ENCODE data around the gene MAP3K20. TPM values are rescaled to one million over a fixed set of nuclear protein-coding genes. Genes with fewer than 3 reads are reported as not detected.
"Not testable (repeated sequence)": the region's sequence is repeated elsewhere in the genome, so short reads cannot be mapped to it uniquely, and the experiment has no call there.

Gene MAP3K20
- total and polyA plus RNA-seq, 7 experiments from 2014 or later: 0.18 to 17.0 (median 1.5) TPM; not detected in 1

DNA sequence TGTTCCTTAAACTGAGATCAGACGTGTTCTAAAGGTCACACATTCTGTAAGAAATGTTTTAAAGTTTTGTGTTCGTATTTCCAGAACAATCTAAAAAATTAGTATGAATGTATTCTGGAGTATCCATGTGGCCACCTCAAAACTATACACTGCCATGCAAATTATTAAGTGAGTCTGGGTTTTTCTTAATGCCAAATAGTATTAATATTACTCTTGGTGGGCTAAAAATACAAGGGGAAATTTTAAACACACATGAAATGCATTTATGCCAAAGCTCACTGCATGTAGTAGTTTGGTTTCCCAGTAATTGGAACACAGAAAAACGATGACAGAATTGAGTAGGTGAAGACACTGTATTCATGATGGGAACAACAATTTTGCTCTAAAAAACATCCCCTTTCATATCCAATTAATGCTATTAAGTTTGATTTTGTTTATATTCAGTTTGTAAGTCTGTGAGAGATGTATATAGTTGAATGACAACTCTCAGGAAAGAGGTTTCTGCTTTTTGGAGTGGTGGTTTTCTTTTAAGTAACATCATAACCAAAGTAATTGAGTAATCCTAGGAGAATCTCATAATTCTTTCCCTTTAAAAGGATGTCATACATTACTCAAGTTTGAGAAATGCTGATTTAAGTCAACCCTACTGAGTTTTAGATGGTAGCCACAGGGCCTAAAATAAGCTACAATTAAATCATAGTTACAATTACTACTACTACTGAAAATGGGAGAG is 203.3 kb downstream of the MAP3K20 start:
- H3K4me3 ChIP-seq (ENCODE audit: low read length): no peak overlapping the region
- Mint-ChIP-seq H3K27me3 (peaks cover 0 to 12% (median 10%) of the 10 kb centered on the region in 5 donors), H3K4me3 (no peak overlapping the region), H3K27ac (no peak overlapping the region), H3K9me3 (peaks cover 0 to 5% (median 2%) of the 10 kb centered on the region in 11 donors), H3K4me1 (no peaks in the 10 kb centered on the region), H3K36me3 (peaks cover 0 to 6% (median 0%) of the 10 kb centered on the region in 5 donors)
- intact Hi-C loops (cut with micrococcal nuclease): no loop called here
- ChIA-PET POLR2A (no interaction called here), CTCF (no interaction called here)
- no peaks in the 10 kb centered on the region for H3K27me3 ChIP-seq (ENCODE audit: control insufficient read depth in 2 of 2, insufficient read depth in 2 of 2, low read length in 2 of 2)
- H3K9me3 ChIP-seq (ENCODE audit: control insufficient read depth in 2 of 3, low read length in 3 of 3): no peaks in the 10 kb centered on the region
- no peaks in the 10 kb centered on the region for H3K36me3 ChIP-seq (ENCODE audit: control insufficient read depth in 2 of 3, insufficient read depth in 3 of 3, low read length in 3 of 3)
- H3K4me1 ChIP-seq (ENCODE audit: control insufficient read depth in 2 of 2, insufficient read depth in 2 of 2, low read length in 2 of 2): no peaks in the 10 kb centered on the region
- H3K27ac ChIP-seq (ENCODE audit: low read depth, low read length): no peak overlapping the region
- ATAC-seq (no peak), DNase-seq (no peak)

DNA sequence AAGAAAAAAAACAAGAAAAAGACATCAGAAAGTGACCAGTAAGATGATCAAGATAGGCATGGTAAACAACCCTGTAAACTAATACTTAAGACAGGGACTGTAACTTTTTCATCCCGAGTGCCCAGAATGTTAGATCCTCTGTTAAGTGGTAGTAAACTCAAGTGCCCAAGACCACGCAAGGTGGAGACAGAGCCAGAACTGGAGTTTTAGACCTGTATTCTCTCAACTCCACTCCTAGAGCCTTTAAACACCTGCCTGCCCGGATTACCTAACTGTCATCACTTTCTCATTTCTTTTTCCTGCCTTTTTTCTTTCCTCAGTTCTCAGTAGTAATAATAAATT is 203.9 kb downstream of the MAP3K20 start:
- H3K27me3 ChIP-seq (ENCODE audit: control insufficient read depth in 2 of 2, insufficient read depth in 2 of 2, low read length in 2 of 2): no peaks in the 10 kb centered on the region
- intact Hi-C loops (cut with micrococcal nuclease): no loop called here

DNA sequence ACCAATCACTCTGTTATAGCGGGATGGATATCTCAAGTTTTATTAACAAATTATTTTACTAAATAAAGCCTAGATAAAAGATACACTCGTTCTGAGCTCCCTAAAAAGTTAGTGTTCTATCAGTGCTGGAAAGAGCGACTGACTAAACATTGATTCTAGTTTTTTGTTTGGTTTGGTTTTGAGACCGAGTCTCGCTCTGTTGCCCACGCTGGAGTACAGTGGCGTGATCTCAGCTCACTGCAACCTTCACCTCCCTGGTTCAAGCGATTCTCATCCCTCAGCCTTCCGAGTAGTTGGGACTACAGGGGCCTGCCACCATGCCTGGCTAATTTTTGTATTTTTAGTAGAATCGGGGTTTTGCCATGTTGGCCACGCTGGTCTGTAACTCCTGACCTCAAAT is 205.2 kb downstream of the MAP3K20 start:
- no peak overlapping the region for H3K27ac Mint-ChIP-seq
- Histone ChIP-seq H3K9me3 (ENCODE audit: control insufficient read depth in 2 of 3, low read length in 3 of 3) (no peaks in the 10 kb centered on the region), H3K27ac (ENCODE audit: low read depth, low read length) (no peak overlapping the region), H3K4me3 (ENCODE audit: low read length) (no peak overlapping the region), H3K36me3 (ENCODE audit: control insufficient read depth in 2 of 3, insufficient read depth in 3 of 3, low read length in 3 of 3) (no peaks in the 10 kb centered on the region), H3K4me1 (ENCODE audit: control insufficient read depth in 2 of 2, insufficient read depth in 2 of 2, low read length in 2 of 2) (no peaks in the 10 kb centered on the region), H3K27me3 (ENCODE audit: control insufficient read depth in 2 of 2, insufficient read depth in 2 of 2, low read length in 2 of 2) (no peaks in the 10 kb centered on the region)
- peaks cover 0 to 12% (median 10%) of the 10 kb centered on the region in 5 donors for H3K27me3 Mint-ChIP-seq
- H3K4me3 Mint-ChIP-seq: no peak overlapping the region
- ChIA-PET POLR2A (no interaction called here), CTCF (no interaction called here)
- no peak for DNase-seq
- intact Hi-C loops (cut with micrococcal nuclease): no loop called here
- no peaks in the 10 kb centered on the region for H3K4me1 Mint-ChIP-seq
- peaks cover 0 to 4% (median 0%) of the 10 kb centered on the region in 11 donors for H3K9me3 Mint-ChIP-seq
- H3K36me3 Mint-ChIP-seq: peaks cover 0 to 6% (median 0%) of the 10 kb centered on the region in 5 donors
- ATAC-seq: no peak

More for the DNA sequence above, 203.9 kb downstream of the MAP3K20 start:
- CTCF ChIA-PET: no interaction called here
- Histone ChIP-seq H3K9me3 (ENCODE audit: control insufficient read depth in 2 of 3, low read length in 3 of 3) (no peaks in the 10 kb centered on the region), H3K4me3 (ENCODE audit: low read length) (no peak overlapping the region), H3K4me1 (ENCODE audit: control insufficient read depth in 2 of 2, insufficient read depth in 2 of 2, low read length in 2 of 2) (no peaks in the 10 kb centered on the region), H3K36me3 (ENCODE audit: control insufficient read depth in 2 of 3, insufficient read depth in 3 of 3, low read length in 3 of 3) (no peaks in the 10 kb centered on the region), H3K27ac (ENCODE audit: low read depth, low read length) (no peak overlapping the region)
- H3K9me3 Mint-ChIP-seq: peaks cover 0 to 4% (median 0%) of the 10 kb centered on the region in 11 donors
- ATAC-seq (no peak), DNase-seq (no peak)
- peaks cover 0 to 6% (median 0%) of the 10 kb centered on the region in 5 donors for H3K36me3 Mint-ChIP-seq
- no peak overlapping the region for H3K27ac Mint-ChIP-seq
- no peaks in the 10 kb centered on the region for H3K4me1 Mint-ChIP-seq
- H3K27me3 Mint-ChIP-seq: peaks cover 0 to 12% (median 10%) of the 10 kb centered on the region in 5 donors
- POLR2A ChIA-PET: no interaction called here
- no peak overlapping the region for H3K4me3 Mint-ChIP-seq

DNA sequence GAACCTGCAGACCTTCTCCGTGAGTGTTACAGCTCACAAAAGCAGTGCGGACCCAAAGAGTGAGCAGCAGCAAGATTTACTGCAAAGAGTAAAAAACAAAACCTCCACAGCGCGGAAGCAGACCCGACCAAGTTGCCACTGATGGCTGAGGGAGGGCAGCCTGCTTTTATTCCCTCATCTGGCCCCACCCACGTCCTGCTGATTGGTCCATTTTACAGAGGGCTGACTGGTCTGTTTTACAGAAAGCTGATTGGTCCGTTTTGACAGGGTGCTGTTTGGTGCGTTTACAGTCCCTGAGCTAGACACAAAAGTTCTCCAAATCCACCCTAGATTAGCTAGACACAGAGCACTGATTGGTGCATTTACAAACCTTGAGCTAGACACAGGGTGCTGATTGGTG is 206.3 kb downstream of the MAP3K20 start:
- POLR2A ChIA-PET; H3K27ac ChIP-seq (ENCODE audit: low read depth, low read length); H3K27ac Mint-ChIP-seq; H3K36me3 ChIP-seq (ENCODE audit: control insufficient read depth in 2 of 3, insufficient read depth in 3 of 3, low read length in 3 of 3); H3K4me1 Mint-ChIP-seq; H3K36me3 Mint-ChIP-seq; DNase-seq; H3K4me1 ChIP-seq (ENCODE audit: control insufficient read depth in 2 of 2, insufficient read depth in 2 of 2, low read length in 2 of 2); intact Hi-C loops (cut with micrococcal nuclease); H3K9me3 ChIP-seq (ENCODE audit: control insufficient read depth in 2 of 3, low read length in 3 of 3); H3K27me3 ChIP-seq (ENCODE audit: control insufficient read depth in 2 of 2, insufficient read depth in 2 of 2, low read length in 2 of 2); H3K4me3 Mint-ChIP-seq; H3K4me3 ChIP-seq (ENCODE audit: low read length); H3K9me3 Mint-ChIP-seq; ATAC-seq: not testable (repeated sequence)
- H3K27me3 Mint-ChIP-seq: peaks cover 0 to 17% (median 7%) of the 10 kb centered on the region in 5 donors
- CTCF ChIA-PET: interaction anchor here (1.5 kb wide), 1 partner anchor 71 kb away, joined by 3 read pairs; no protein-coding TSS in a partner anchor

DNA sequence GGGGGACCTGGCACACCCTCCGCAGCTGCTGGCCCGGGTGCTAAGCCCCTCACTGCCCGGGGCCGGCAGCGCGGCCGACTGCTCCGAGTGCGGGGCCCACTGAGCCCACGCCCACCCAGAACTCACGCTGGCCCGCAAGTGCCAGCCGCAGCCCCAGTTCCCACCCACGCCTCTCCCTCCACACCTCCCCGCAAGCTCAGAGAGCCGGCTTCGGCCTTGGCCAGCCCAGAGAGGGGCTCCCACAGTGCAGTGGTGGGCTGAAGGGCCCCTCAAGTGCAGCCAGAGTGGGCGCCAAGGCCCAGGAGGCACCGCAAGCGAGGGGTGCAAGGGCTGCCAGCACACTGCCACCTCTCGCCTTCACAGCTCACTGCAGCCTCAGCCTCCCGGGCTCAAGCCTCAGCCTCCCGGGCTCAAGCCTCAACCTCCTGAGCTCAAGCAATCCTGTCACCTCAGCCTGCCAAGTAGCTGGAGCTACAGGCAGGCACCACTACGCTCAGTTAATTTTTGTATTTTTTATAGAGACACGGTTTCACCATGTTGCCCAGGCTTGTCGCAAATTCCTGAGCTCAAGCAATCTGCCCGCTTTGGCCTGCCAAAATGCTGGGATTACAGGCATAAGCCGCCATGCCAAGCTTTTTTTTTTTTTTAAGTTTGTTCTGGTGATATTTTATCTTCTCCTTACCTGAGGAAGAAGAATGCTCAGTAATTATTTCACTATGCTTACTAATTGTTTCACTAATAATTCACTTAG is 207.3 kb downstream of the MAP3K20 start:
- DNase-seq (no peak), ATAC-seq (no peak)
- Mint-ChIP-seq H3K36me3 (no peaks in the 10 kb centered on the region), H3K27ac (no peak overlapping the region), H3K4me1 (peaks cover 0 to 5% (median 0%) of the 10 kb centered on the region in 7 donors), H3K4me3 (no peak overlapping the region), H3K27me3 (peaks cover 0 to 12% (median 0%) of the 10 kb centered on the region in 5 donors), H3K9me3 (peaks cover 0 to 2% (median 0%) of the 10 kb centered on the region in 11 donors)
- CTCF ChIA-PET: interaction anchor here (1.5 kb wide), 1 partner anchor 72 kb away, joined by 3 read pairs; no protein-coding TSS in a partner anchor
- Histone ChIP-seq H3K36me3 (ENCODE audit: control insufficient read depth in 2 of 3, insufficient read depth in 3 of 3, low read length in 3 of 3) (no peaks in the 10 kb centered on the region), H3K9me3 (ENCODE audit: control insufficient read depth in 2 of 3, low read length in 3 of 3) (no peaks in the 10 kb centered on the region), H3K27me3 (ENCODE audit: control insufficient read depth in 2 of 2, insufficient read depth in 2 of 2, low read length in 2 of 2) (no peaks in the 10 kb centered on the region), H3K27ac (ENCODE audit: low read depth, low read length) (no peak overlapping the region), H3K4me3 (ENCODE audit: low read length) (no peak overlapping the region), H3K4me1 (ENCODE audit: control insufficient read depth in 2 of 2, insufficient read depth in 2 of 2, low read length in 2 of 2) (no peaks in the 10 kb centered on the region)
- intact Hi-C loops (cut with micrococcal nuclease): no loop called here
- POLR2A ChIA-PET: no interaction called here

DNA sequence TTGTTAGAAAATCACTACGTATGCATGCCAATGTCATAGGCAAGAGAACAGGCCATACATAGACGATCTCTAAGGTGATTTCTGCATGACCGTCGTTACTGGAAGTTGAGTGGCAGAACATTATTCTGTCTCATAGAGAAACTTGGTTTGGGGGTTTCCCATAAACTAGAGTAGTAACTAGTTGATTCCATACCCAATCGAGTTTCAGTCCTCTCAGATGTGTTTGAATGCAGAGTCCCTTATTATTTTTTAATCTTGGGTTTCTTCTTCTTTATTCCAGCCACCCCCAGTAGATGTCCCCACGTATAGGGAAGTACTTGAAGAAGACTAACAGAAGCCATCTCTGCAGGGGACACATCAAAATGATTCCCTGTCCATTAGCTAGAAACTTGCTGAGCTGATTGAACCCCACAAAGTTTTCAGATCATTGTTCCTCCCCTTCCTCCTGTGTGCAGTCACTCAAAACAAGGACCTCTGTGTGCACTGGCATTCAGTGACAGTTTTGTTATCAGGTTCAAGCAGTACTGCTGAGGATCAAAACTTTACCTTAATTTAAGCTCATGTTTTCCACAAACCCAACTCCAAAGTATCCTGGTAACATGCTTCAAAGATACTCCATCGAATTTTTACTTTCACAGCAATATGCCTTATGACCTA is 210.6 kb downstream of the MAP3K20 start:
- H3K36me3 Mint-ChIP-seq: no peaks in the 10 kb centered on the region
- H3K9me3 ChIP-seq (ENCODE audit: control insufficient read depth in 2 of 3, low read length in 3 of 3): no peaks in the 10 kb centered on the region
- H3K27ac Mint-ChIP-seq: no peak overlapping the region
- H3K36me3 ChIP-seq (ENCODE audit: control insufficient read depth in 2 of 3, insufficient read depth in 3 of 3, low read length in 3 of 3): no peaks in the 10 kb centered on the region
- no peak for DNase-seq
- H3K4me3 Mint-ChIP-seq: no peak overlapping the region
- no peak overlapping the region for H3K4me3 ChIP-seq (ENCODE audit: low read length)
- H3K27ac ChIP-seq (ENCODE audit: low read depth, low read length): no peak overlapping the region
- POLR2A ChIA-PET: no interaction called here
- peaks cover 0 to 10% (median 0%) of the 10 kb centered on the region in 11 donors for H3K9me3 Mint-ChIP-seq
- H3K4me1 Mint-ChIP-seq: peaks cover 0 to 7% (median 0%) of the 10 kb centered on the region in 7 donors
- H3K27me3 ChIP-seq (ENCODE audit: control insufficient read depth in 2 of 2, insufficient read depth in 2 of 2, low read length in 2 of 2): no peaks in the 10 kb centered on the region
- H3K27me3 Mint-ChIP-seq: peaks cover 0 to 14% (median 2%) of the 10 kb centered on the region in 5 donors
- intact Hi-C loops (cut with micrococcal nuclease): no loop called here
- no peaks in the 10 kb centered on the region for H3K4me1 ChIP-seq (ENCODE audit: control insufficient read depth in 2 of 2, insufficient read depth in 2 of 2, low read length in 2 of 2)
- ATAC-seq: no peak
- CTCF ChIA-PET: no interaction called here
